ENCODE measurements around the gene TOR1A.

The TOR1A gene

DNA sequence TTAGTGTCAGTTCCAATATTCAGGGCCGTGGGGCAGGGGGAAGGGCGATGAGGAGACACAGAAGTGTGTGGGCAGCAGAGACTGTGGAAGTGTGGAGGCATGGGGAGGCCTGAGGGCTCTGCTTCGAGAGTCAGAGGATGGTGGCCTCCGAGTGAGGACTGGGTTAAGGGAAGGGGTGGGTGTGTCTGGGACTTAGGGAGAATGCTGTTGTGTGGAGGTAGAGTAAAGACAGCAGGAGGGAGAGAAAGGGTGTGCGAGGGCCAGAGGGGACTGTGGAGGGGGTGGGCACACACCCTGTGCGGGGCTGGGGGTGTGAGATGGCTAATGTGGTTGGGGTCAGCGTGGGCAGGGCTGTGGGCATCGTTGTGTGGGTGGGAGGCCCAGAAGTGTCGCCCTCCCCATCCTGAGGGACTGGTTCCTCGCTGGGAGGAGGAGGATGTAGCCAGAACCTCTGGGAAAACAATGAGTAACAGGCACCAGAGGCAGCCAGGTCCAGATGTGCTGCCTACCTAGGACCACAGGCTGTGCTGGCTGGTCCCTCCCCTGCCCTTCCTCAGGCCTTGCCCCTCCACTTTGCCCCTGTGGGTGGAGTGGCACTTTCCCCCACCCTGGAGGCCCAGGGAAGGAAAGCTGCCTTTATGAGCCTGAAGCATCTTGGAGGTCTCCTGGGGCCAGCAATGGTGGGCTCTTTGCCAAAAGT lies 15.5 kb upstream of the TOR1A start:
- Histone ChIP-seq H3K4me1 (no peaks in the 10 kb centered on the region), H3K9me3 (ENCODE audit: control insufficient read depth, low read length) (no peaks in the 10 kb centered on the region), H3K79me2 (peaks cover 16% of the 10 kb centered on the region), H3K4me2 (ENCODE audit: low read length) (no peak overlapping the region), H3K4me3 (ENCODE audit: low read depth, low read length) (no peak overlapping the region), H3K27ac (no peak overlapping the region), H3K36me3 (ENCODE audit: control insufficient read depth, insufficient read depth, low read length) (no peaks in the 10 kb centered on the region), H2AFZ (no peak overlapping the region), H3K27me3 (ENCODE audit: control insufficient read depth, insufficient read depth, low read length) (no peaks in the 10 kb centered on the region), H3K9ac (no peak overlapping the region)
- TF ChIP-seq, protein P1, sequence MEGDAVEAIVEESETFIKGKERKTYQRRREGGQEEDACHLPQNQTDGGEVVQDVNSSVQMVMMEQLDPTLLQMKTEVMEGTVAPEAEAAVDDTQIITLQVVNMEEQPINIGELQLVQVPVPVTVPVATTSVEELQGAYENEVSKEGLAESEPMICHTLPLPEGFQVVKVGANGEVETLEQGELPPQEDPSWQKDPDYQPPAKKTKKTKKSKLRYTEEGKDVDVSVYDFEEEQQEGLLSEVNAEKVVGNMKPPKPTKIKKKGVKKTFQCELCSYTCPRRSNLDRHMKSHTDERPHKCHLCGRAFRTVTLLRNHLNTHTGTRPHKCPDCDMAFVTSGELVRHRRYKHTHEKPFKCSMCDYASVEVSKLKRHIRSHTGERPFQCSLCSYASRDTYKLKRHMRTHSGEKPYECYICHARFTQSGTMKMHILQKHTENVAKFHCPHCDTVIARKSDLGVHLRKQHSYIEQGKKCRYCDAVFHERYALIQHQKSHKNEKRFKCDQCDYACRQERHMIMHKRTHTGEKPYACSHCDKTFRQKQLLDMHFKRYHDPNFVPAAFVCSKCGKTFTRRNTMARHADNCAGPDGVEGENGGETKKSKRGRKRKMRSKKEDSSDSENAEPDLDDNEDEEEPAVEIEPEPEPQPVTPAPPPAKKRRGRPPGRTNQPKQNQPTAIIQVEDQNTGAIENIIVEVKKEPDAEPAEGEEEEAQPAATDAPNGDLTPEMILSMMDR (IDR thresholded peaks at IDR 0.05): no peak

DNA sequence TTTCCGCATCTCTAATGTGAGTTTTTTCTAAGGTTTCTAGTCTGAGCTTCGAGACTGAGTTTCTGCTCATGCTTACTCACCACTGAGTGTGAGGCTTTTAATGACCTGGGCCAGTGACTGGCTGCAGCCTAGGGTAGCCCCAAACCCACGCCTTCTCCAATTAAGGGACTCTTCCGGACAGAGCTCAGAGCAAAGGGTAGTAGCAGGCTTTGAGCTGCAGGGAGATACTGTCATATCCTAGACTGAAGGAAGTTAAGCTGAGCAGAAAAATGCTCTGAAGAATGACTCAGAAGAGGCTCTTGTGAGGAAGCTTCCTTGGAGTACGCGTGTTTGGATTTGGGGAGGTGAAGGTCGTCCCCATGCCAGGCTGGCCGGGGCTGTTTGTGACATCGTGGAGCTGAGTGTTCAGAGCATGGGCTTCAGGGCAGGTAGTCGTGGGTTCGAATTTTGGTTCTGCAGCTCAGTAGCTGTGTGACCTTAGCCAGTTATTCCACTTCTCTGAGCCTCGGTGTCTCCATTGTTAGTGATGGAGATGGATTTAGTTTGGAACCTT lies 14.8 kb upstream of the TOR1A start:
- peaks cover 16% of the 10 kb centered on the region for H3K79me2 ChIP-seq
- no peak overlapping the region for H3K4me3 ChIP-seq (ENCODE audit: low read depth, low read length)
- H3K27ac ChIP-seq: no peak overlapping the region
- H3K27me3 ChIP-seq (ENCODE audit: control insufficient read depth, insufficient read depth, low read length): no peaks in the 10 kb centered on the region
- TF ChIP-seq, protein P1 (IDR thresholded peaks at IDR 0.05): no peak
- H2AFZ ChIP-seq: no peak overlapping the region
- H3K4me1 ChIP-seq: no peaks in the 10 kb centered on the region
- no peaks in the 10 kb centered on the region for H3K36me3 ChIP-seq (ENCODE audit: control insufficient read depth, insufficient read depth, low read length)
- no peaks in the 10 kb centered on the region for H3K9me3 ChIP-seq (ENCODE audit: control insufficient read depth, low read length)
- H3K9ac ChIP-seq: no peak overlapping the region
- no peak overlapping the region for H3K4me2 ChIP-seq (ENCODE audit: low read length)

DNA sequence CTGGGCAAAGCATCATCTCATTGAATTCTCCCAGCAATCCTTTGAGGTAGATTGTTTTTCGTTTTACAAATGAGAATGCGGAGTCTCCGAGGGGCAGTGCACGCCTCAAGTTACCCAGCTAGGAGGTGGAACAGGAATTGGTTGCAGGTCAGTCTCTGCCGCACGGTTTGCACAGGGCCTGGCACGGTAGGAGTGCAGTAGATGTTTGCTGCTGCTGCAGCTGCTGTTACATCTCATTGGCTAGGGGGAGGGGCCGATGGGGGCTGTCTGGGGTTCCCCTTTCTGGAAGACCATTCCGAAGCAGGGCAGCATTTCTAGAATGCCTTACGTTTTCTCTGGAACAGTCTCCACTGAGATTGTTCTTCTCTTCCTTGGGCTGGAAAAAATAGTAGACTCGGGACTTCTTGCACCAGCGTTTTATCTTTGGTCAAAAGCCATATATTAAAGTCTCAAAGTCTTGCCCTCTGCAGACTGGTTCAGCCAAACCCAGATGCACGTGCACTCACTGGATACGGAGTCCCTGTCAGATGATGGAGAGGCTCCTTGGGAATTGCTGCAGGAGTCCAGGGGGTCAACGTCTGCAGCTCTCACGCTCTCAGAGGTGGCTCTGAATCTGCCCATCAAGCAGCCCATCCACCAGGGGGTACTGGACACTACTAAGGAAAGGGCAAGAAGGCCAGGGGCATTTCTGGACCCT lies 12.5 kb upstream of the TOR1A start:
- H3K4me1 ChIP-seq: no peaks in the 10 kb centered on the region
- H3K4me3 ChIP-seq (ENCODE audit: low read depth, low read length): peak overlapping the region; percentile 73
- no peak overlapping the region for H3K9ac ChIP-seq
- peaks cover 16% of the 10 kb centered on the region for H3K79me2 ChIP-seq
- H2AFZ ChIP-seq: peak overlapping the region; percentile 96
- no peaks in the 10 kb centered on the region for H3K9me3 ChIP-seq (ENCODE audit: control insufficient read depth, low read length)
- peak overlapping the region; percentile 96 for H3K4me2 ChIP-seq (ENCODE audit: low read length)
- H3K36me3 ChIP-seq (ENCODE audit: control insufficient read depth, insufficient read depth, low read length): no peaks in the 10 kb centered on the region
- TF ChIP-seq, protein P1 (IDR thresholded peaks at IDR 0.05): no peak
- no peaks in the 10 kb centered on the region for H3K27me3 ChIP-seq (ENCODE audit: control insufficient read depth, insufficient read depth, low read length)
- H3K27ac ChIP-seq: no peak overlapping the region

DNA sequence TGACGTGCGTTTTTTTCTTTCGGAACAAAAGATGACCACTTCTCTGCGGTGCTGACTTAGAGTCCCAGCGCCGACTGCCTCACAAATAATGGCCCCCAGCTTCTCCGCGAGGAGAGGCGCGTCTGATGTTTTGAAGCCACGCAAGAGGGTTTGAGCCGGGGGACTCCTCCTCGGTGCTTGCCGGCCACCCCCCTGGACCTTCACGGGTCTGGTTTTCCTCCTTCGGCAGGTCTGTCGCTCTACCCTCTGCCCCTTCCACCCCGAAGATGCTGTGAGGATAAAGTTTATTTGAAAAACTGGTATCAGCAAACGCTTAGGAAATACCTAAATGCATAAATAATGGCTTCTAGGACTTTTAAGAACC lies 11.9 kb upstream of the TOR1A start:
- no peaks in the 10 kb centered on the region for H3K4me1 ChIP-seq
- no peaks in the 10 kb centered on the region for H3K36me3 ChIP-seq (ENCODE audit: control insufficient read depth, insufficient read depth, low read length)
- H3K4me2 ChIP-seq (ENCODE audit: low read length): peak overlapping the region; percentile 96
- H3K4me3 ChIP-seq (ENCODE audit: low read depth, low read length): peak overlapping the region; percentile 73
- peaks cover 16% of the 10 kb centered on the region for H3K79me2 ChIP-seq
- H3K27ac ChIP-seq: peak overlapping the region; percentile 57
- TF ChIP-seq, protein P1 (IDR thresholded peaks at IDR 0.05): no peak
- no peaks in the 10 kb centered on the region for H3K9me3 ChIP-seq (ENCODE audit: control insufficient read depth, low read length)
- H3K27me3 ChIP-seq (ENCODE audit: control insufficient read depth, insufficient read depth, low read length): no peaks in the 10 kb centered on the region
- peak overlapping the region; percentile 67 for H3K9ac ChIP-seq
- peak overlapping the region; percentile 96 for H2AFZ ChIP-seq

Measured in parathyroid adenoma (tissue), 2 donors.